ENCODE measurements around the gene ABT1. TPM values are rescaled to one million over a fixed set of nuclear protein-coding genes. Genes with fewer than 3 reads are reported as not detected.

The ABT1 gene
- total and polyA plus RNA-seq, 4 donors = 13.4 to 20.9 (median 16.9) TPM

GRCh38 chr6:26597389-26597766 is 625 bp downstream of the ABT1 start:
- Histone ChIP-seq H3K27me3 (ENCODE audit: control insufficient read depth in 3 of 3, insufficient read depth in 3 of 3, low read length in 2 of 3) (peaks cover 0 to 25% (median 20%) of the 10 kb centered on the region in 3 donors), H3K9me3 (ENCODE audit: control insufficient read depth in 4 of 4, insufficient read depth in 3 of 4, low read length in 3 of 4) (no peaks in the 10 kb centered on the region), H3K36me3 (ENCODE audit: control insufficient read depth in 4 of 4, insufficient read depth in 4 of 4, low read length in 4 of 4) (peaks cover 7 to 11% (median 11%) of the 10 kb centered on the region in 4 donors), H3K4me3 (peak overlapping the region; percentile 90), H3K27ac (ENCODE audit: low read depth in 1 of 2, low read length in 1 of 2) (peak overlapping the region; percentile 62 to 80), H3K4me1 (ENCODE audit: control insufficient read depth in 5 of 5, insufficient read depth in 5 of 5, low read length in 5 of 5) (peaks cover 0 to 14% (median 6%) of the 10 kb centered on the region in 5 donors), H3K9ac (ENCODE audit: insufficient read depth in 1 of 2, low read length in 2 of 2) (peak overlapping the region; percentile 94)
- 2 to 3% methylated on average over 10 of the region's 10 CpGs for WGBS, 2 donors
- DNase-seq = no peak
- no peak for TF ChIP-seq CTCF (IDR thresholded peaks at IDR 0.05; ENCODE audit: control extremely low read depth, extremely low read depth)
- no peak for ATAC-seq (ENCODE audit: insufficient read depth, low FRiP score)

- H3K4me1 ChIP-seq (ENCODE audit: control insufficient read depth in 5 of 5, insufficient read depth in 5 of 5, low read length in 5 of 5) = peaks cover 0 to 14% (median 6%) of the 10 kb centered on the region in 5 donors
- H3K9me3 ChIP-seq (ENCODE audit: control insufficient read depth in 4 of 4, insufficient read depth in 3 of 4, low read length in 3 of 4) = no peaks in the 10 kb centered on the region
- DNase-seq (no peak), ATAC-seq (ENCODE audit: insufficient read depth, low FRiP score) (no peak)
- peaks cover 0 to 21% (median 15%) of the 10 kb centered on the region in 3 donors for H3K27me3 ChIP-seq (ENCODE audit: control insufficient read depth in 3 of 3, insufficient read depth in 3 of 3, low read length in 2 of 3)
- WGBS, 2 donors = 71 to 76% methylated on average over 21 of the region's 21 CpGs
- H3K27ac ChIP-seq (ENCODE audit: low read depth in 1 of 2, low read length in 1 of 2) = no peak overlapping the region
- H3K4me3 ChIP-seq = peak overlapping the region; percentile 90
- peaks cover 7 to 11% (median 11%) of the 10 kb centered on the region in 4 donors for H3K36me3 ChIP-seq (ENCODE audit: control insufficient read depth in 4 of 4, insufficient read depth in 4 of 4, low read length in 4 of 4)
- peak overlapping the region; percentile 94 for H3K9ac ChIP-seq (ENCODE audit: insufficient read depth in 1 of 2, low read length in 2 of 2)
- TF ChIP-seq CTCF (IDR thresholded peaks at IDR 0.05; ENCODE audit: control extremely low read depth, extremely low read depth) = no peak
These were observed 1.1 kb downstream of the ABT1 start for GRCh38 chr6:26597821-26598220.

GRCh38 chr6:26598267-26598666 is 1.5 kb downstream of the ABT1 start:
- peaks cover 0 to 16% (median 11%) of the 10 kb centered on the region in 3 donors for H3K27me3 ChIP-seq (ENCODE audit: control insufficient read depth in 3 of 3, insufficient read depth in 3 of 3, low read length in 2 of 3)
- ATAC-seq (ENCODE audit: insufficient read depth, low FRiP score) (no peak), DNase-seq (no peak)
- no peak for TF ChIP-seq CTCF (IDR thresholded peaks at IDR 0.05; ENCODE audit: control extremely low read depth, extremely low read depth)
- WGBS, 2 donors = 94% methylated on average over 22 of the region's 22 CpGs
- H3K9me3 ChIP-seq (ENCODE audit: control insufficient read depth in 4 of 4, insufficient read depth in 3 of 4, low read length in 3 of 4) = no peaks in the 10 kb centered on the region
- no peak overlapping the region for H3K4me3 ChIP-seq
- peaks cover 0 to 14% (median 6%) of the 10 kb centered on the region in 5 donors for H3K4me1 ChIP-seq (ENCODE audit: control insufficient read depth in 5 of 5, insufficient read depth in 5 of 5, low read length in 5 of 5)
- H3K36me3 ChIP-seq (ENCODE audit: control insufficient read depth in 4 of 4, insufficient read depth in 4 of 4, low read length in 4 of 4) = peaks cover 7 to 11% (median 11%) of the 10 kb centered on the region in 4 donors
- no peak overlapping the region for H3K9ac ChIP-seq (ENCODE audit: insufficient read depth in 1 of 2, low read length in 2 of 2)
- no peak overlapping the region for H3K27ac ChIP-seq (ENCODE audit: low read depth in 1 of 2, low read length in 1 of 2)

- Histone ChIP-seq H3K36me3 (ENCODE audit: control insufficient read depth in 4 of 4, insufficient read depth in 4 of 4, low read length in 4 of 4) (peaks cover 7 to 11% (median 11%) of the 10 kb centered on the region in 4 donors), H3K4me3 (no peak overlapping the region), H3K9ac (ENCODE audit: insufficient read depth in 1 of 2, low read length in 2 of 2) (no peak overlapping the region), H3K27ac (ENCODE audit: low read depth in 1 of 2, low read length in 1 of 2) (no peak overlapping the region), H3K9me3 (ENCODE audit: control insufficient read depth in 4 of 4, insufficient read depth in 3 of 4, low read length in 3 of 4) (no peaks in the 10 kb centered on the region), H3K27me3 (ENCODE audit: control insufficient read depth in 3 of 3, insufficient read depth in 3 of 3, low read length in 2 of 3) (peaks cover 0 to 9% (median 3%) of the 10 kb centered on the region in 3 donors), H3K4me1 (ENCODE audit: control insufficient read depth in 5 of 5, insufficient read depth in 5 of 5, low read length in 5 of 5) (peaks cover 0 to 14% (median 6%) of the 10 kb centered on the region in 5 donors)
- ATAC-seq (ENCODE audit: insufficient read depth, low FRiP score) (no peak), DNase-seq (no peak)
- 84 to 85% methylated on average over 1 of the region's 1 CpG for WGBS, 2 donors
- no peak for TF ChIP-seq CTCF (IDR thresholded peaks at IDR 0.05; ENCODE audit: control extremely low read depth, extremely low read depth)
These were observed 2.4 kb downstream of the ABT1 start for GRCh38 chr6:26599134-26599533.
